Smooth muscle cell (in vitro differentiated cells): ENCODE data around the gene PBOV1. TPM values are rescaled to one million over a fixed set of nuclear protein-coding genes. Genes with fewer than 3 reads are reported as not detected.

Experiments used
- DNase-seq: peaks from one replicate; lab custom pipeline; 2025; ENCODE audit not compliant: unreplicated experiment; lab: John Stamatoyannopoulos, UW
- H2AFZ ChIP-seq: fragments of 200-600 bp; sonication (generic); 2 replicates; pipeline ENCODE4 v1.6.0; 2016; ENCODE audit warnings: antibody characterized with exemption, low read depth, mild to moderate bottlenecking
- H3F3A ChIP-seq: fragments of 200-600 bp; sonication (generic); 2 replicates; pipeline ENCODE4 v1.6.0; 2017; ENCODE audit warnings: antibody characterized with exemption, low read depth
- H3K27ac ChIP-seq: fragments of 200-600 bp; sonication (generic); 2 replicates; pipeline ENCODE4 v1.5.1; 2016; ENCODE audit warnings: low read depth, mild to moderate bottlenecking
- H3K27me3 ChIP-seq: fragments of 200-600 bp; sonication (generic); 2 replicates; pipeline ENCODE4 v1.6.1; 2016; ENCODE audit warnings: low read depth, mild to moderate bottlenecking
- H3K36me3 ChIP-seq: fragments of 200-600 bp; sonication (generic); 2 replicates; pipeline ENCODE4 v1.5.1; 2016; ENCODE audit warnings: low read depth
- H3K4me1 ChIP-seq: fragments of 200-600 bp; sonication (generic); 2 replicates; pipeline ENCODE4 v1.5.1; 2016; ENCODE audit warnings: low read depth
- H3K4me2 ChIP-seq: fragments of 200-600 bp; sonication (generic); 2 replicates; pipeline ENCODE4 v1.6.0; 2016; ENCODE audit warnings: mild to moderate bottlenecking
- H3K4me3 ChIP-seq: fragments of 200-600 bp; sonication (generic); 2 replicates; pipeline ENCODE4 v1.5.1; 2016; ENCODE audit warnings: mild to moderate bottlenecking
- H3K79me2 ChIP-seq: fragments of 200-600 bp; sonication (generic); 2 replicates; pipeline ENCODE4 v1.6.0; 2016; ENCODE audit warnings: low read depth, mild to moderate bottlenecking
- H3K9ac ChIP-seq: fragments of 200-600 bp; sonication (generic); 2 replicates; pipeline ENCODE4 v1.6.0; 2016; ENCODE audit warnings: low read depth
- H3K9me3 ChIP-seq: fragments of 200-600 bp; sonication (generic); replicated peaks from 2 replicates; pipeline ENCODE4 v1.5.1; 2016; ENCODE audit warnings: low read depth
- H4K20me1 ChIP-seq: fragments of 200-600 bp; sonication (generic); 2 replicates; pipeline ENCODE4 v1.6.0; 2016; ENCODE audit warnings: low read depth
- CTCF ChIP-seq: fragments of 200-600 bp; sonication (generic); IDR thresholded peaks from 2 replicates; pipeline ENCODE4 v1.5.1; 2017; ENCODE audit warnings: borderline replicate concordance, mild to moderate bottlenecking, antibody characterized with exemption; ENCODE audit not compliant: insufficient read depth, poor library complexity, severe bottlenecking
- WGBS: methylation state at CpG from one replicate; pipeline ENCODE4 v1.1.7; 2016; ENCODE audit warnings: low lambda C conversion rate; 5-methylcytosine and 5-hydroxymethylcytosine counted together
- polyA plus RNA-seq: library from polyadenylated mRNA; unstranded; fragments of >200 nt; fragmentation: Nextera tagmentation; extraction: Ambion mirVana; gene quantifications from 2 replicates; pipeline ENCODE4 v1.2.1, GENCODE V29; 2016
- total RNA-seq: library from RNA; depleted of rRNA; stranded (reverse); fragments of >200 nt; gene quantifications from 2 replicates; pipeline ENCODE4 v1.2.3, GENCODE V29; 2014

The PBOV1 gene
- total and polyA plus RNA-seq, 2 experiments from 2014 or later: not detected

GRCh38 chr6:138176652-138177232 lies 41.5 kb downstream of the PBOV1 start:
- TF ChIP-seq CTCF: no peak
- Histone ChIP-seq H3K9ac (no peak overlapping the region), H3K36me3 (no peaks in the 10 kb centered on the region), H3K79me2 (no peaks in the 10 kb centered on the region), H3K4me3 (no peak overlapping the region), H3K27ac (no peak overlapping the region), H2AFZ (no peak overlapping the region), H3F3A (no peaks in the 10 kb centered on the region), H3K27me3 (peaks cover 5% of the 10 kb centered on the region), H4K20me1 (no peaks in the 10 kb centered on the region), H3K9me3 (peaks cover 13% of the 10 kb centered on the region), H3K4me1 (no peaks in the 10 kb centered on the region), H3K4me2 (no peak overlapping the region)
- no peak for DNase-seq
- 91% methylated on average over 2 of the region's 2 CpGs for WGBS

- Histone ChIP-seq H3K79me2 (no peaks in the 10 kb centered on the region), H3K4me1 (no peaks in the 10 kb centered on the region), H3K9ac (no peak overlapping the region), H3K4me3 (no peak overlapping the region), H4K20me1 (no peaks in the 10 kb centered on the region), H3K9me3 (peaks cover 13% of the 10 kb centered on the region), H3K4me2 (no peak overlapping the region), H3K36me3 (no peaks in the 10 kb centered on the region), H3K27me3 (peaks cover 5% of the 10 kb centered on the region), H3F3A (no peaks in the 10 kb centered on the region), H2AFZ (no peak overlapping the region), H3K27ac (no peak overlapping the region)
- 90% methylated on average over 2 of the region's 2 CpGs for WGBS
- no peak for DNase-seq
- no peak for TF ChIP-seq CTCF
Observed at GRCh38 chr6:138175596-138175995, 42.7 kb downstream of the PBOV1 start.

Other genes with a start within 250 kb of the PBOV1 start
- 207 and 237 TPM in 2 replicates for gene PERP, start 111.1 kb downstream of the PBOV1 start, total RNA-seq
- 70.9 and 187 TPM in 2 replicates for gene PERP, start 111.1 kb downstream of the PBOV1 start, polyA plus RNA-seq
- 1.6 and 2.2 TPM in 2 replicates for gene ARFGEF3, start 56.6 kb downstream of the PBOV1 start, total RNA-seq
- 0.06 and 0.71 TPM in 2 replicates for gene ARFGEF3, start 56.6 kb downstream of the PBOV1 start, polyA plus RNA-seq
- gene SMIM28, start 159.4 kb upstream of the PBOV1 start, total RNA-seq: not detected in 2 replicates
- not detected in 2 replicates for gene SMIM28, start 159.4 kb upstream of the PBOV1 start, polyA plus RNA-seq
- 26.6 and 54.4 TPM in 2 replicates for gene HEBP2, start 185.7 kb upstream of the PBOV1 start, total RNA-seq
- gene HEBP2, start 185.7 kb upstream of the PBOV1 start, polyA plus RNA-seq: 87.0 and 118 TPM in 2 replicates